Testis (tissue), 2 donors: ENCODE data around the gene PACSIN3.

Experiments
- POLR2A ChIP-seq: fragments of 450-650 bp; IDR thresholded peaks from one replicate; pipeline ENCODE4 v1.6.1; 2017; ENCODE audit warnings: antibody characterized with exemption, mild to moderate bottlenecking, moderate library complexity
- TF ChIP-seq, protein P1 (sequence below), 3 experiments: fragments of 450-650 bp in 2 of 3; fragments of 200-600 bp in 1 of 3; sonication (generic) in 1 of 3; IDR thresholded peaks; one replicate each; pipeline ENCODE4 v1.5.1; 2016 to 2019; ENCODE audit warnings: antibody characterized with exemption in 3 of 3, mild to moderate bottlenecking in 2 of 3, moderate library complexity in 1 of 3

GRCh38 chr11:47147250-47147649 lies 39.0 kb downstream of the PACSIN3 start:
- TF ChIP-seq, protein P1, sequence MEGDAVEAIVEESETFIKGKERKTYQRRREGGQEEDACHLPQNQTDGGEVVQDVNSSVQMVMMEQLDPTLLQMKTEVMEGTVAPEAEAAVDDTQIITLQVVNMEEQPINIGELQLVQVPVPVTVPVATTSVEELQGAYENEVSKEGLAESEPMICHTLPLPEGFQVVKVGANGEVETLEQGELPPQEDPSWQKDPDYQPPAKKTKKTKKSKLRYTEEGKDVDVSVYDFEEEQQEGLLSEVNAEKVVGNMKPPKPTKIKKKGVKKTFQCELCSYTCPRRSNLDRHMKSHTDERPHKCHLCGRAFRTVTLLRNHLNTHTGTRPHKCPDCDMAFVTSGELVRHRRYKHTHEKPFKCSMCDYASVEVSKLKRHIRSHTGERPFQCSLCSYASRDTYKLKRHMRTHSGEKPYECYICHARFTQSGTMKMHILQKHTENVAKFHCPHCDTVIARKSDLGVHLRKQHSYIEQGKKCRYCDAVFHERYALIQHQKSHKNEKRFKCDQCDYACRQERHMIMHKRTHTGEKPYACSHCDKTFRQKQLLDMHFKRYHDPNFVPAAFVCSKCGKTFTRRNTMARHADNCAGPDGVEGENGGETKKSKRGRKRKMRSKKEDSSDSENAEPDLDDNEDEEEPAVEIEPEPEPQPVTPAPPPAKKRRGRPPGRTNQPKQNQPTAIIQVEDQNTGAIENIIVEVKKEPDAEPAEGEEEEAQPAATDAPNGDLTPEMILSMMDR (IDR thresholded peaks at IDR 0.05) = no peak
- TF ChIP-seq POLR2A = no peak
